ENCODE measurements around the gene PJA1.

PJA1 gene

GRCh38 chrX:69130439-69130838 is 34.8 kb downstream of the PJA1 start:
- Histone ChIP-seq H3K79me2 (ENCODE audit: insufficient read depth, low read length) (no peaks in the 10 kb centered on the region), H3K9ac (ENCODE audit: low read depth, low read length, poor library complexity, severe bottlenecking) (no peak overlapping the region), H3K4me2 (ENCODE audit: low read depth, low read length, poor library complexity, severe bottlenecking) (no peak overlapping the region), H3K27me3 (ENCODE audit: insufficient read depth, low read length, poor library complexity, severe bottlenecking) (no peaks in the 10 kb centered on the region), H3K36me3 (ENCODE audit: insufficient read depth, low read length) (no peaks in the 10 kb centered on the region), H3K4me3 (ENCODE audit: low read length, poor library complexity, severe bottlenecking) (no peak overlapping the region), H3K9me3 (ENCODE audit: insufficient read depth, low read depth, low read length) (no peaks in the 10 kb centered on the region), H3K4me1 (ENCODE audit: insufficient read depth, low read length, poor library complexity, severe bottlenecking) (no peaks in the 10 kb centered on the region), H3F3A (ENCODE audit: low read depth) (no peaks in the 10 kb centered on the region), H4K20me1 (ENCODE audit: insufficient read depth, low read length, poor library complexity, severe bottlenecking) (no peaks in the 10 kb centered on the region), H2AFZ (ENCODE audit: low read length) (no peak overlapping the region), H3K9me2 (replicated peaks; ENCODE audit: low read depth, low read length) (no peaks in the 10 kb centered on the region)
- TF ChIP-seq EZH2phosphoT487 (IDR thresholded peaks at IDR 0.05; ENCODE audit: borderline replicate concordance) (no peak), CTCF (conservative IDR thresholded peaks at IDR 0.05; ENCODE audit: low read length) (no peak)

GRCh38 chrX:69128588-69128987 is 36.7 kb downstream of the PJA1 start:
- H3K79me2 ChIP-seq (ENCODE audit: insufficient read depth, low read length): no peaks in the 10 kb centered on the region
- no peaks in the 10 kb centered on the region for H3K36me3 ChIP-seq (ENCODE audit: insufficient read depth, low read length)
- H3F3A ChIP-seq (ENCODE audit: low read depth): no peaks in the 10 kb centered on the region
- no peak overlapping the region for H3K4me2 ChIP-seq (ENCODE audit: low read depth, low read length, poor library complexity, severe bottlenecking)
- H3K9me3 ChIP-seq (ENCODE audit: insufficient read depth, low read depth, low read length): no peaks in the 10 kb centered on the region
- TF ChIP-seq CTCF (conservative IDR thresholded peaks at IDR 0.05; ENCODE audit: low read length): no peak
- TF ChIP-seq EZH2phosphoT487 (IDR thresholded peaks at IDR 0.05; ENCODE audit: borderline replicate concordance): no peak
- H4K20me1 ChIP-seq (ENCODE audit: insufficient read depth, low read length, poor library complexity, severe bottlenecking): no peaks in the 10 kb centered on the region
- no peaks in the 10 kb centered on the region for H3K9me2 ChIP-seq (replicated peaks; ENCODE audit: low read depth, low read length)
- H3K27me3 ChIP-seq (ENCODE audit: insufficient read depth, low read length, poor library complexity, severe bottlenecking): no peaks in the 10 kb centered on the region
- H3K4me3 ChIP-seq (ENCODE audit: low read length, poor library complexity, severe bottlenecking): no peak overlapping the region
- no peaks in the 10 kb centered on the region for H3K4me1 ChIP-seq (ENCODE audit: insufficient read depth, low read length, poor library complexity, severe bottlenecking)
- no peak overlapping the region for H3K9ac ChIP-seq (ENCODE audit: low read depth, low read length, poor library complexity, severe bottlenecking)
- H2AFZ ChIP-seq (ENCODE audit: low read length): no peak overlapping the region

GRCh38 chrX:69127466-69127865 is 37.8 kb downstream of the PJA1 start:
- no peaks in the 10 kb centered on the region for H3K27me3 ChIP-seq (ENCODE audit: insufficient read depth, low read length, poor library complexity, severe bottlenecking)
- no peak overlapping the region for H2AFZ ChIP-seq (ENCODE audit: low read length)
- H3K4me1 ChIP-seq (ENCODE audit: insufficient read depth, low read length, poor library complexity, severe bottlenecking): no peaks in the 10 kb centered on the region
- TF ChIP-seq CTCF (conservative IDR thresholded peaks at IDR 0.05; ENCODE audit: low read length) (no peak), EZH2phosphoT487 (IDR thresholded peaks at IDR 0.05; ENCODE audit: borderline replicate concordance) (no peak)
- H3K9me2 ChIP-seq (replicated peaks; ENCODE audit: low read depth, low read length): no peaks in the 10 kb centered on the region
- no peaks in the 10 kb centered on the region for H3F3A ChIP-seq (ENCODE audit: low read depth)
- no peak overlapping the region for H3K9ac ChIP-seq (ENCODE audit: low read depth, low read length, poor library complexity, severe bottlenecking)
- no peaks in the 10 kb centered on the region for H3K9me3 ChIP-seq (ENCODE audit: insufficient read depth, low read depth, low read length)
- H3K36me3 ChIP-seq (ENCODE audit: insufficient read depth, low read length): no peaks in the 10 kb centered on the region
- H3K79me2 ChIP-seq (ENCODE audit: insufficient read depth, low read length): no peaks in the 10 kb centered on the region
- H3K4me2 ChIP-seq (ENCODE audit: low read depth, low read length, poor library complexity, severe bottlenecking): no peak overlapping the region
- no peak overlapping the region for H3K4me3 ChIP-seq (ENCODE audit: low read length, poor library complexity, severe bottlenecking)
- H4K20me1 ChIP-seq (ENCODE audit: insufficient read depth, low read length, poor library complexity, severe bottlenecking): no peaks in the 10 kb centered on the region

Data from Loucy (cell line).